HG02798 (cell line): Measurements from ENCODE around the gene KRTAP8-1.

ENCODE experiments used
- ATAC-seq: cut with Tn5 transposase; IDR thresholded peaks from one replicate; pipeline ENCODE4 v1.9.1; 2021; ENCODE audit warnings: mild to moderate bottlenecking; ENCODE audit not compliant: unreplicated experiment, poor library complexity

The KRTAP8-1 gene, protein sequence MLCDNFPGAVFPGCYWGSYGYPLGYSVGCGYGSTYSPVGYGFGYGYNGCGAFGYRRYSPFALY

DNA sequence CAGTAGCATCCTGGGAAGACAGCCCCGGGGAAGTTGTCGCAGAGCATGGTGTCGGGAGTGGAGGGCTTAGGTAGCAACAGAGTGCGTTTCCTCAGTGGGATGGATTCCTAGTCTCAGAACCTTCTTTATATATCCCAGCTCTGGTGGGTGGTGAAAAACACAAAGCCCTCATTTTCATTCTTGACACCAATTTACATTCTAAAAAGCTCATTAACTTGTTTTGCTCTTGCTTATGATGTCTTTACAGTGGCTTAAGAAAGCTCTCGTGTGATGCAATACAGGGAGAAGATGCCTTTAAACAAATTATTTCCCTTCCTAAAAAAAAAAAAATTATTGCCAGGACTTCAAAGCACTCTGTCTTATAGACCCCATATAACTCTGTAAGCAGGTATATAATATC, at the start of gene KRTAP8-1:
KRTAP8-1 (minus strand) TSS at position 101 of the 400 bp plus-strand sequence; CDS start at position 47, 54 bp downstream.
- ATAC-seq = no peak

DNA sequence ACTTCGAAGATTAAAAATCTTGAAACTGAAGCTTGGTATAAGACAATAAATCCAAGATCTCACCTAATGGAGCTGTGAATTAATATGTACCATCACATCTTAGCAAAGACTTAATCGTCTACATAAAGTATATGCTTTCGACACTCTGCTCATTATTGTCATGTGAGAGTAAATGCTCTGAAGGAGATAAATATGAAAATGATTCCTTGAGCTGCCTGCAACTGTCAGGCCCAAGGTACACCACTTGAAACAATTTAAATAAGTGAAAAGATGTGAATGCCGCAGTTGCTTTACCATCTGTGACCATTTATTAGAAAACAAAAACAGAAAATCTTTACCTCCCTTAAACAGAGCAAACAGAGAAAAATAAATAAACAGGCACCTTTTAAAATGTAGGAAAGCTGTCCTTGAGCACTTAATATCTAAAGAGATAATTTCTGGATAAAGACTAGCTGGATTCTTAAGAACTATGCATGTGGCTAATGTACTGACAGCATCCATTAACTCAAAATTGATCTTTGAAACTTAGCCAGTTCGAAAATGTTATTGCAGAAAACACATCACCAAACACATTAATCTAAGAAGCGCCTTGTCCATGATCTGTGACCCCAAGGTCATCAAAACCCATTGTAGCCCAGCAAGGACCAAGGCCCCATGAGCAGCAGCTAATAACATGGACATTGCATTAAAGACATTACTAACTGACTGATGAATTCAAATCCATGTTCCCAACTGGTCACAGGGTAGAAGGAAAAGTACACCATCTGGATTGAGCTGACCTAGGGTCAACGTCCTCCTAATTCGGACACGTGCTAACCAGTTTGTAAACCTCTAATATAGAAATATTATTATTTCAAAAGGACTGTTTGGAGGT, 34.8 kb upstream of the KRTAP8-1 start:
- no peak for ATAC-seq

DNA sequence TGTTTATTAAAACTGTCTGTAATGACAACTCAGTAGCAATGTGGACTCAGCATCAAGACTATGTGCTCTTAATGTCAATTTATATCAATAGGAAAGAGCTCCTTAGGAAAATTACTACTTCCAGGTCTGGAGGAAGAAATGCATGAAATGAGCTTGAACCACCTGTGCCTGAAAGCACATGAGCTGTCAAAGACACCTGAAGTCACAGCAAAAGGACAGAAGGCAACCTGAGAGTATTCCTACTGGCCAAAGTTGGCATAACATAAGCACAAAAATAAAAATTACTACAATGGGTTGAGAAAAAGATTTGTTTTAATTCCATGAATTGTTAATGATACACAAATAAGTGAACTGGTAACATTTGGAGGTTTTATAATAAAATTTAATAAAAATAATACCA, 29.9 kb upstream of the KRTAP8-1 start:
- ATAC-seq = no peak

DNA sequence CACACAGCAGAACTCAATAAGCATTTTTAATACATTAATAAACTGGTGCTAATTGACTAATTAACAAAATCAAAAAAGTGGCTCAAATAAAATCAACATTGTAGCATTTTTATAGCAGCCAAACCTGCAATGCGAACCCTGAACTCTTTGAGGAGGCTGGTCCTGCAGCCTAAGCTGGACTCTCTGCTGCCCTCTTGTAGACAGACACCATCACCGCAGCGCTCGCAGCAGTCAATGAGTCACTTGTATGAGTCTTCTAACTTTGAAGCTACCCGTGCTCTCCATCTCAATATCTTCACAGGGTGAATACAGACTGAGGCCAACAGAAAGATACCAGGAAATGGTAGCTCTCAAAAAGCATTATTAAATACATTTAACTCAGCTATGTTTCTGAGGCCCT, 26.2 kb upstream of the KRTAP8-1 start:
- no peak for ATAC-seq

DNA sequence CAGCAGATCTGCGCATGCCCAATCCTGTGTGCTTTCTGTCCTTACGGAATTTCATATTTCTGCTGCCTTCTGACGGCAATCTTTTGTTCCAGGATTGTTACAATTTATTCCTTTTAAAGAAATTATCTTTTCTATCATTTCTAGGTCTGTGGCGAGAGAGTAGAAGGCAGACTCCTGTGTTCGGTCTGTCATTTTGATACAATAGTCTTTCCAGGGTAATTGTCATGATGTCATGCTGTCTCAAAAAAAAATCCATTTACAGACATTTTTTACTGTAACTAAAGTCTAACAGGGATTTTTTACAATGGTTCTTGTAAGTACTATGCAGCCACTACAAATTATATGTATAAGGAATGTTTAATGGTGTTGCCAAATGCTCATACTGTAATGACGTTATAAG, 25.5 kb upstream of the KRTAP8-1 start:
- no peak for ATAC-seq

DNA sequence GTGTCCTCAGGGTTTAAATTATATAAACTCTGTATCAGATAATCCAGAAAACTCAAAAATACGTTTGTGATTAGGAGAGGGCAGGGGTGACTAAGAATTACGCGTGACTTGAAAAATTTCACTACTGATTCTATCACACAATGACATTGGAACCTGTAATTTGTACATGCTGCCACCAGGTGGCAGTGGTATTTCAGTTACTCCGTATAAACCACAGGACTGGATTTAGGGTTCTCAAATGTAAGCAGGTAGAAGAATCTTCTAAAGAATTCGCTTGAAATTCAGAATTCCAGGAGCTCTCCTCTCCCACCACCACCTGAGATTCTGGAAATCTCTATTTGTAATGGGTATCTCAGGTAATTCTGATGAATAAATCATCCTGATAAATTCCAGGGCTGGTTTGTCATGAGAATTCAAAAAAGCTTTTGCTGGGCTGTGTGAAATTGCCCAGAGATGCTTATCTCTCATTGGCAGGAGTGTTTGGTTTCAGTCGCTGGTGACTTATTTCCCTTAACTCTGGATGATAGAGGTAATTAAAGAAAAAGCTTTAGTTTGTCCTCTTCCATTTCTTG, 18.2 kb upstream of the KRTAP8-1 start:
- no peak for ATAC-seq

DNA sequence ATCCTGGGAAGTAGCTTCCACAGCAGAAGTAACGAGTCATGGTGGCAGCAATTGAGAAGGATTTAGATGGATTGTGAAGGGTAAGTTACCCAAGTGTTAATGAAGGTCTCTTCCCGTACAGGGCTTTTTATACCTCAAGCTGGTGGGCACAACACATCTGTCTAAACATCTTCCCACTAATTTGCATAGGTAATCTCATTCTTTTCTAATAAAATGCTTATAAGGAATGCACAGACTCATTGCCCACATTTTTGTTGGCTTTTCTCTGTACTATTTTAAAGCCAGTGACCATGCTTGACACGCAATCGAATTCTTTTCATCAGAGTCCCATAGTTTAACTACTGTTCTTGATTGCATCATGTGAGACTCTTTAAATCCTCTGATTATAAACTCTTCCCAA, 16.6 kb upstream of the KRTAP8-1 start, which contains the start of gene KRTAP7-1:
KRTAP7-1 (minus strand) TSS at position 101 of the 400 bp plus-strand sequence; CDS start at position 40, 61 bp downstream.
- ATAC-seq = no peak

DNA sequence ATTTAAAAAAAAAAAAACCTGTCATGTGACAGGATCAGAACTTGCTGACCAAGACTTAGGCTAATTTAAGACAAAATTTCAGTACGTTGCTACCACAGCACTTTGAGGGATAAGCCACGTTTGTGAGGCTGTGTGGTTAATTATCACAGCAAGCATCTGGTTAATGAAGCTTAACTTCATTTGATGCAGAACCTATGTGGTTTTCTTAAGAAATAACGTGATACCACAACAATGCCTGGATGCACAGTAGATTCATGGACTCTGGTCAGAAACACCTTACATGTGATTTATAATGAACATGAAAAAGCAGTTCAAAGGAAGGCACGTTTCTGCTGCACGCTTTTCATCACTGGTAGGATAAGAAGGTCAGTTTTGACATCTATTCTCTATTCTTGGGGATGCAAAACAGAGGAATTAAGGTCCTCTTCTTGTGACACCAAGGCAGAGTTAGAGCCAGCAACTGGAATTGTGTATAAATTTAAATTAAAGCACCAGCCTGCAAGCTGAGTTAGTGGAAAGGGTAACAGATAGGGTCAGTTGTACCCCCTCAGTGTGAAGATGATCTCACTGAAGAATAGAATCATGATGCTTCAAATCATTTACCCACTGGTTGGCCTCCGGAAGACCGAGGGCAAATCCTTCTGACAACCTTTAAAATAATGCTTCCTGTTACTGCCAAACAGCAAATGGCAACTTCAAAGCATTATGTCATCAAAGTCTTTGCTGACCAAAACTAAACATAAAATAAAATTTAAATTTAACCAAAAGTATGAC, 6.0 kb upstream of the KRTAP8-1 start:
- no peak for ATAC-seq

DNA sequence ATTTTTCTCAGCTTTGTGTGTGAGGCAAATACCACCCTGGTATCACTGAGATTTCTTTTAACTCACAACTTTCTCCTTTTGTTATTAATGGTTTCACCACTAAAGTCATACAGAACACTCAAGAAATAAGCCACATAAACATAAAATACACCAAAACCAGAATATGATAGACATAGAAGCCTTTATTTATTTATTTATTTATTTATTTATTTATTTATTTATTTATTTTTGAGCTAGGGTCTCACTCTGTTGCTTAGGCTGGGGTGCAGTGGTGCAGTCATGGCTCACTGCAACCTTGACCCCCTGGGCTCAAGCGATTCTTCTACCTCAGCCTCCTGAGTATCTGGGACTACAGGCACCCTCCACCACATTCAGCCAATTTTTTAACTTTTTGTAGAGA, 12.5 kb downstream of the KRTAP8-1 start:
- no peak for ATAC-seq

DNA sequence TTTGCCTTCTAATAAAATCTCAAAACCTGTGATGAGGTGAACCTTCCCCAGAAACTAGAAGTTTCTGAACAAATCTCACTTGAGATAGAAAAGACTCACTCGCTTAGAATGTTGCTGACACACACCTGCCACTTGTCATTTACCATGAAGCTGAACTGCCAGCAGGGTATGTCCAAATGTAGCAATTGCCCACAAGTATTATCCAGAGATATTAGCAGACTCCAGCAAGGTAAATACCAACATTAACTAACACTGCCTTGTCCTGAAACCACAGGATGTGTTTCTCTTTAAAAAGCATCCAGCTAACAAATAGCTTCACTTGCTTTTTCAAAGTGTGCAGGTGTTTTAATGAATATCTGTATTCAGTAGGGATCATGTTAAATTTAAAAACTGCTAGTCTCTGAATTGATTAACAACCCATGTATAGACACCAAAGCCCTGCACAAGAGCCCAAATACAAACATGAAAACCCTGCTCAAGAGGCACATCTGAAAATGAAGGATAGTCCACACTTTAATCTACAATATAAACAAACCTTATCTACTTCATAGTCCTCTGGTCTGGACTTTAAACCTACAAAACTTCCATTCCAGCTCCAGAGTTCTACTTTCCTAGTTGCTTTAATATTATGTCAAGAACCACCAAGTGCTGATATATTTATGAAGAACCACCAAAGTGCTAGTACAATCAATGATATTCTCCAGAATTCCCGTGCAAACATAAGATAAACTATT, 19.3 kb downstream of the KRTAP8-1 start:
- no peak for ATAC-seq

DNA sequence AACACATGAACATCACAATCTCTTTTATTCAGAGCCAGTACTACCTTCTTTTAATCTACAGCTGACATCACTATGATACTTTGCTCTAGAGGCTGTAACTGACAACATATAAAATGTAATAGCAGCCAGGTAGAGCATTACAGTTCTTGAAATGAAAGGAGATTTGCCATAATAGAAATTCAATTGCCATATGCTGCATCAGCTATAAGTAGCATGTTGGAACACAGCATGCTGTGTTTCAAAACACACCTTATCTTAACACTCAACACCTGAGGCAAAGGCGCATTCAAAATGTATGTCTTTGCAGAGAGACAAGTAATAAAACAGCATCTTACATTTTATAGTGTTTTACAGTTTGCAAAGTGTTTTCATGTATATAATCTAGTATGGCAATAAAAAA, 33.8 kb downstream of the KRTAP8-1 start:
- no peak for ATAC-seq

DNA sequence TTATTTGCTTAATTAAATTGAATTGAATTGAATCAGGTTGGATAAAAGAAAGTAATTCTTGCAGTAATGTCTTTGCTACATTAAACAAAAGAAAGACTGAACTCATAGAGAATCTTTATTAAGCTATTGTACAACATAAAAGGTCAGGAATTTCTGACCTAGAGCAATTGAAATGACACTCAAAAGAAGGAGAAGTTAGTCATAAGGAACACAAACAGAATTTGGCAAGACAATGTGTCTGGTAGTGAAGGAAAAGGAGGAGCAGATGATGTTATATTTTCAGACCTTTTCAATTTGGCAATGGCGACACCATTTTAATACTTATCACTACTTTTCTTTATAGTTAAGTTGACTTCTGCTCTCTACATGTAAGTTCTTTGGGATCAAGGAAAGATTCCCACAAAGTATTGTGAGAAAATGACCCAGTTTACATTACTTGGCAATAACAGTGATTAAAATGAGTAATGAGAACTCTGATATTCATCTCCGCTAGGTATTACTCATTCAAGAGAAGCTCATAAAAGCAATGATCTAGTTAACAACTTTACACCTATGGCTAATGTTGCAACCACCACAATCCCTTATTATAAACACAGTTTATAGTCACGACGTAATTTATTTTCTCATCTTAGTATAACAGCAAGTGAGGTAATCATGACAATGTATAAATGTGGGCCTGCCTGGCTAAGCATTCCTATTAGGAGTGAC, 43.2 kb downstream of the KRTAP8-1 start:
- ATAC-seq = no peak
